HepG2 (cell line): ENCODE results near the gene ZMYND12. TPM values are rescaled to one million over a fixed set of nuclear protein-coding genes. Genes with fewer than 3 reads are reported as not detected.

Experiments used
- ATAC-seq: fragments of 200-7000 bp; cut with Tn5 transposase; 3 replicates; pipeline ENCODE4 v1.9.1; 2020; ENCODE audit warnings: mild to moderate bottlenecking, moderate library complexity
- BruUV-seq: library from RNA; stranded (reverse); fragments of 400-500 nt; replicated peaks from 2 replicates; lab custom pipeline; 2021; lab: Mats Ljungman, UMichigan
- CTCF ChIA-PET: fragments of 300-600 bp; formaldehyde crosslinking; extraction: SDS; loops from one replicate; lab custom pipeline; 2021; ENCODE audit warnings: low total read pairs, inconsistent platforms, low intra/inter-chr PET ratio; lab: Yijun Ruan, JAX
- POLR2A ChIA-PET: fragments of 350-600 bp; sonication (Branson Sonifier 250); formaldehyde crosslinking; loops from one replicate; lab custom pipeline; 2020; ENCODE audit warnings: antibody characterized with exemption, inconsistent platforms; lab: Yijun Ruan, JAX
- DNase-seq: peaks from one replicate; pipeline ENCODE4 v3.0.0-alpha.2; 2015; ENCODE audit warnings: low spot score
- FAIRE-seq: peaks from 3 replicates; lab custom pipeline; 2011; peaks lifted over from hg19 to GRCh38; lab: Jason Lieb, UNC
- H2AFZ ChIP-seq: one replicate; pipeline ENCODE4 v1.6.1; 2011; ENCODE audit warnings: low read length, inconsistent platforms
- H3K27ac ChIP-seq: fragments of 300-600 bp; 3 replicates; pipeline ENCODE4 v1.8.0; 2011; ENCODE audit warnings: mixed run types, mild to moderate bottlenecking, mixed read lengths, low read length, inconsistent platforms; ENCODE audit not compliant: insufficient read depth; ENCODE audit errors: extremely low read length
- H3K27me3 ChIP-seq, 2 experiments: fragments of 200-600 bp in 1 of 2; 2 replicates in 1 of 2; 3 replicates in 1 of 2; pipeline versions ENCODE4 v1.6.0 to v1.8.0; 2011; ENCODE audit warnings: low read length in 2 of 2, mild to moderate bottlenecking in 2 of 2, moderate library complexity in 2 of 2, inconsistent platforms in 1 of 2; ENCODE audit not compliant: insufficient read depth in 2 of 2, control insufficient read depth in 1 of 2
- H3K36me3 ChIP-seq, 2 experiments: fragments of 200-600 bp in 1 of 2; replicated peaks in 1 of 2; 2 replicates in 1 of 2; 3 replicates in 1 of 2; pipeline versions ENCODE4 v1.5.1 to v1.8.0; 2011; ENCODE audit warnings: low read length in 2 of 2, inconsistent platforms in 1 of 2; ENCODE audit not compliant: insufficient read depth in 2 of 2, control insufficient read depth in 1 of 2
- H3K4me1 ChIP-seq: 2 replicates; pipeline ENCODE4 v1.5.1; 2012; ENCODE audit warnings: low read length, inconsistent platforms; ENCODE audit not compliant: insufficient read depth
- H3K4me2 ChIP-seq: 2 replicates; pipeline ENCODE4 v1.6.0; 2011; ENCODE audit warnings: low read depth, low read length, inconsistent platforms
- H3K4me3 ChIP-seq, 3 experiments: fragments of 200-600 bp in 1 of 3; sonication (generic), shearing (Covaris generic) in 1 of 3; replicated peaks in 1 of 3; 2 replicates each; pipeline ENCODE4 v1.5.1; 2011 to 2016; ENCODE audit warnings: low read length in 3 of 3, inconsistent platforms in 2 of 3, low read depth in 2 of 3, mild to moderate bottlenecking in 2 of 3, control low read depth in 1 of 3, mixed read lengths in 1 of 3; ENCODE audit not compliant: insufficient read depth in 1 of 3
- H3K79me2 ChIP-seq: one replicate; pipeline ENCODE4 v1.6.1; 2011; ENCODE audit warnings: low read length, inconsistent platforms; ENCODE audit not compliant: insufficient read depth
- H3K9ac ChIP-seq: 2 replicates; pipeline ENCODE4 v1.6.0; 2011; ENCODE audit warnings: mild to moderate bottlenecking, low read depth, low read length, inconsistent platforms; ENCODE audit not compliant: insufficient read depth
- H3K9me3 ChIP-seq: 2 replicates; pipeline ENCODE4 v1.5.1; 2012; ENCODE audit warnings: mild to moderate bottlenecking, low read length
- H4K20me1 ChIP-seq: 2 replicates; pipeline ENCODE4 v1.6.0; 2011; ENCODE audit warnings: inconsistent platforms, mild to moderate bottlenecking, low read length, moderate library complexity; ENCODE audit not compliant: insufficient read depth
- ETV5 ChIP-seq: IDR thresholded peaks from 2 replicates; pipeline ENCODE4 v1.6.1; 2018; ENCODE audit warnings: missing biosample characterization, missing genetic modification reagents, inconsistent platforms, borderline replicate concordance
- FOXA3 ChIP-seq: IDR thresholded peaks from 2 replicates; pipeline ENCODE4 v1.6.1; 2016; ENCODE audit warnings: missing genetic modification reagents, missing compliant biosample characterization
- HNF4A ChIP-seq: sonication (generic); formaldehyde crosslinking; IDR thresholded peaks from 2 replicates; pipeline ENCODE4 v1.4.0; 2020; ENCODE audit warnings: missing genetic modification reagents
- LCORL ChIP-seq, 2 experiments: fragments of 450-650 bp in 1 of 2; sonication (generic) in 1 of 2; formaldehyde crosslinking in 1 of 2; IDR thresholded peaks; 2 replicates each; pipeline versions ENCODE4 v1.5.0 to v1.6.1; 2017 to 2020; ENCODE audit warnings: antibody characterized with exemption in 1 of 2, missing genetic modification reagents in 1 of 2
- MLX ChIP-seq: IDR thresholded peaks from 2 replicates; pipeline ENCODE4 v1.6.1; 2016
- RAD21 ChIP-seq: fragments of 450-650 bp; formaldehyde crosslinking; IDR thresholded peaks from 2 replicates; pipeline ENCODE4 v1.5.0; 2020; ENCODE audit warnings: mild to moderate bottlenecking
- SALL2 ChIP-seq: sonication (generic); formaldehyde crosslinking; IDR thresholded peaks from 2 replicates; pipeline ENCODE4 v1.8.1; 2023; ENCODE audit warnings: mild to moderate bottlenecking, missing genetic modification reagents, inconsistent platforms
- SOX13 ChIP-seq, 3 experiments: fragments of 450-650 bp in 1 of 3; sonication (generic) in 1 of 3; formaldehyde crosslinking in 1 of 3; IDR thresholded peaks in 2 of 3; conservative IDR thresholded peaks in 1 of 3; 2 replicates each; pipeline versions ENCODE4 v1.5.0 to v1.6.1; 2016 to 2020; ENCODE audit warnings: antibody characterized with exemption in 1 of 3, mild to moderate bottlenecking in 1 of 3, missing compliant biosample characterization in 1 of 3, missing genetic modification reagents in 1 of 3, moderate library complexity in 1 of 3
- SOX5 ChIP-seq: IDR thresholded peaks from 2 replicates; pipeline ENCODE4 v1.6.1; 2016; ENCODE audit warnings: borderline replicate concordance
- SOX6 ChIP-seq, 2 experiments: fragments of 450-650 bp in 1 of 2; sonication (generic) in 1 of 2; formaldehyde crosslinking in 1 of 2; IDR thresholded peaks; 2 replicates each; pipeline versions ENCODE4 v1.4.0 to v1.6.1; 2017 to 2020; ENCODE audit warnings: antibody characterized with exemption in 1 of 2, mild to moderate bottlenecking in 1 of 2, missing genetic modification reagents in 1 of 2
- ZBTB42 ChIP-seq: sonication (generic); formaldehyde crosslinking; IDR thresholded peaks from 2 replicates; pipeline ENCODE4 v1.5.0; 2020; ENCODE audit warnings: mild to moderate bottlenecking, missing genetic modification reagents
- ZFX ChIP-seq: sonication (generic); formaldehyde crosslinking; IDR thresholded peaks from 2 replicates; pipeline ENCODE4 v1.4.0; 2020; ENCODE audit warnings: mild to moderate bottlenecking, low read depth, missing genetic modification reagents, moderate library complexity
- ZNF263 ChIP-seq: sonication (generic); formaldehyde crosslinking; IDR thresholded peaks from 2 replicates; pipeline ENCODE4 v1.4.0; 2020; ENCODE audit warnings: missing genetic modification reagents
- ZNF264 ChIP-seq: sonication (generic); formaldehyde crosslinking; IDR thresholded peaks from 2 replicates; pipeline ENCODE4 v1.4.0; 2020; ENCODE audit warnings: missing genetic modification reagents
- ZNF660 ChIP-seq: sonication (generic); formaldehyde crosslinking; IDR thresholded peaks from 2 replicates; pipeline ENCODE4 v1.5.1; 2020; ENCODE audit warnings: mild to moderate bottlenecking, low read depth, missing genetic modification reagents, borderline replicate concordance
- ZNF710 ChIP-seq: sonication (generic); formaldehyde crosslinking; IDR thresholded peaks from 2 replicates; pipeline ENCODE4 v1.5.0; 2020; ENCODE audit warnings: mild to moderate bottlenecking, missing genetic modification reagents, borderline replicate concordance
- whole genome bisulfite sequencing: methylation state at CpG from one replicate; pipeline ENCODE4 v1.1.6; 2017; ENCODE audit warnings: low lambda C conversion rate; 5-methylcytosine and 5-hydroxymethylcytosine counted together
- in situ Hi-C: cut with HindIII; loops from 2 replicates; pipeline ENCODE4 v1.10.0; 2017; ENCODE audit warnings: low pct_unique_long_range_greater_than_20kb; ENCODE audit not compliant: extremely low pct_ligation_motif_present
- intact Hi-C: fragments of 100-400 bp; cut with micrococcal nuclease; formaldehyde crosslinking; loops from one replicate; pipeline ENCODE4 v1.10.0; 2022; ENCODE audit not compliant: unreplicated experiment
- polyA plus RNA-seq, 8 experiments: library from polyadenylated mRNA; depleted of rRNA in 3 of 8; stranded (reverse) in 7 of 8; unstranded in 1 of 8; fragments of >200 nt; fragmentation: Illumina TruSeq in 4 of 8; extraction: Trizol in 4 of 8; gene quantifications; 2 replicates each; pipeline versions ENCODE4 v1.2.1 to v1.2.3, GENCODE V29; 2011 to 2016; ENCODE audit warnings: low read depth in 4 of 8, missing spikeins in 1 of 8, mixed read lengths in 1 of 8; ENCODE audit not compliant: insufficient read depth in 1 of 8
- total RNA-seq, 5 experiments: library from RNA; depleted of rRNA; stranded (reverse); fragments of >200 nt; fragmentation: Illumina TruSeq; extraction: Trizol; gene quantifications; 2 replicates each; pipeline ENCODE4 v1.2.3, GENCODE V29; 2016; ENCODE audit warnings: low read depth in 1 of 5
- TF ChIP-seq, protein P1 (sequence below): sonication (generic); formaldehyde crosslinking; conservative IDR thresholded peaks from 2 replicates; pipeline ENCODE4 v1.4.0; 2020; ENCODE audit warnings: mild to moderate bottlenecking, missing genetic modification reagents, moderate library complexity

The ZMYND12 gene
- total and polyA plus RNA-seq, 2 of the 13 experiments (the other 11 are each of a cell fraction or from before 2014, with no cell fraction given): 0.13 to 0.71 TPM

- no peaks in the 10 kb centered on the region for H3K79me2 ChIP-seq
- H3K36me3 ChIP-seq: no peaks in the 10 kb centered on the region
- H3K4me3 ChIP-seq: 0 out of 6 replicates have a peak overlapping the region, but pooled peaks of 1 of the 3 experiments have one; percentile 5
- H3K27ac ChIP-seq: no peak overlapping the region
- no peaks in the 10 kb centered on the region for H3K27me3 ChIP-seq
- peak overlapping the region; percentile 46 for H3K4me2 ChIP-seq
- intact Hi-C loops: no loop called here
- in situ Hi-C loops: no loop called here
- BruUV-seq: no TSS peak
- ChIA-PET POLR2A (no interaction called here), CTCF (no interaction called here)
- no peak overlapping the region for H3K9ac ChIP-seq
- H3K4me1 ChIP-seq: peaks cover 42% of the 10 kb centered on the region
- H3K9me3 ChIP-seq: no peaks in the 10 kb centered on the region
- peak; percentile 55 for FAIRE-seq
- 12% methylated on average over 3 of the region's 3 CpGs for WGBS
- peak; percentile 82 for ATAC-seq
- no peaks in the 10 kb centered on the region for H4K20me1 ChIP-seq
- DNase-seq: peak; percentile 35
- no peak overlapping the region for H2AFZ ChIP-seq
- TF ChIP-seq SOX5 (CRISPR knock-in tag): 0 out of 2 replicates have a peak, but pooled peaks have one; percentile 16
- TF ChIP-seq SALL2: no peak
- TF ChIP-seq, protein P1, sequence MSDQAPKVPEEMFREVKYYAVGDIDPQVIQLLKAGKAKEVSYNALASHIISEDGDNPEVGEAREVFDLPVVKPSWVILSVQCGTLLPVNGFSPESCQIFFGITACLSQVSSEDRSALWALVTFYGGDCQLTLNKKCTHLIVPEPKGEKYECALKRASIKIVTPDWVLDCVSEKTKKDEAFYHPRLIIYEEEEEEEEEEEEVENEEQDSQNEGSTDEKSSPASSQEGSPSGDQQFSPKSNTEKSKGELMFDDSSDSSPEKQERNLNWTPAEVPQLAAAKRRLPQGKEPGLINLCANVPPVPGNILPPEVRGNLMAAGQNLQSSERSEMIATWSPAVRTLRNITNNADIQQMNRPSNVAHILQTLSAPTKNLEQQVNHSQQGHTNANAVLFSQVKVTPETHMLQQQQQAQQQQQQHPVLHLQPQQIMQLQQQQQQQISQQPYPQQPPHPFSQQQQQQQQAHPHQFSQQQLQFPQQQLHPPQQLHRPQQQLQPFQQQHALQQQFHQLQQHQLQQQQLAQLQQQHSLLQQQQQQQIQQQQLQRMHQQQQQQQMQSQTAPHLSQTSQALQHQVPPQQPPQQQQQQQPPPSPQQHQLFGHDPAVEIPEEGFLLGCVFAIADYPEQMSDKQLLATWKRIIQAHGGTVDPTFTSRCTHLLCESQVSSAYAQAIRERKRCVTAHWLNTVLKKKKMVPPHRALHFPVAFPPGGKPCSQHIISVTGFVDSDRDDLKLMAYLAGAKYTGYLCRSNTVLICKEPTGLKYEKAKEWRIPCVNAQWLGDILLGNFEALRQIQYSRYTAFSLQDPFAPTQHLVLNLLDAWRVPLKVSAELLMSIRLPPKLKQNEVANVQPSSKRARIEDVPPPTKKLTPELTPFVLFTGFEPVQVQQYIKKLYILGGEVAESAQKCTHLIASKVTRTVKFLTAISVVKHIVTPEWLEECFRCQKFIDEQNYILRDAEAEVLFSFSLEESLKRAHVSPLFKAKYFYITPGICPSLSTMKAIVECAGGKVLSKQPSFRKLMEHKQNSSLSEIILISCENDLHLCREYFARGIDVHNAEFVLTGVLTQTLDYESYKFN (CRISPR knock-in tag): peak; percentile 70
- no peak for TF ChIP-seq ZBTB42 (CRISPR knock-in tag)
- TF ChIP-seq ZNF264 (CRISPR knock-in tag): peak; percentile 92
- TF ChIP-seq ZFX (CRISPR knock-in tag): 0 out of 2 replicates have a peak, but pooled peaks have one; percentile 27
- no peak for TF ChIP-seq SOX13 (IDR thresholded peaks at IDR 0.05)
- peak in 1 of 2 experiments; percentile 25; a peak in 1 of 4 replicates for TF ChIP-seq SOX13 (CRISPR knock-in tag; conservative IDR thresholded peaks at IDR 0.05 in 1 of 2, IDR thresholded peaks at IDR 0.05 in 1 of 2)
- TF ChIP-seq RAD21 (CRISPR knock-in tag): no peak
- no peak for TF ChIP-seq LCORL (IDR thresholded peaks at IDR 0.05)
- TF ChIP-seq LCORL (CRISPR knock-in tag; IDR thresholded peaks at IDR 0.05): peak; percentile 38; the same call in 1 of the 2 replicates
- TF ChIP-seq HNF4A (CRISPR knock-in tag): peak; percentile 63
- no peak for TF ChIP-seq ZNF660
- 0 out of 2 replicates have a peak, but pooled peaks have one; percentile 27 for TF ChIP-seq MLX (CRISPR knock-in tag)
- peak; percentile 89 for TF ChIP-seq ZNF263 (CRISPR knock-in tag)
- TF ChIP-seq FOXA3: 0 out of 2 replicates have a peak, but pooled peaks have one; percentile 26
- TF ChIP-seq ETV5: peak; percentile 35; the same call in 1 of the 2 replicates
- 0 out of 2 replicates have a peak, but pooled peaks have one; percentile 55 for TF ChIP-seq ZNF710
- TF ChIP-seq SOX6 (IDR thresholded peaks at IDR 0.05): no peak
- TF ChIP-seq SOX6 (CRISPR knock-in tag; IDR thresholded peaks at IDR 0.05): peak; percentile 32; the same call in 1 of the 2 replicates
Observed at GRCh38 chr1:42431514-42431913, 24.3 kb downstream of the ZMYND12 start.
